Mesothelial cell of epicardium (in vitro differentiated cells): Measurements from ENCODE around the gene ARAP1. TPM values are rescaled to one million over a fixed set of nuclear protein-coding genes. Genes with fewer than 3 reads are reported as not detected.

ENCODE experiments used
- DNase-seq, 2 experiments: peaks; one replicate each; pipeline ENCODE4 v3.0.0; 2021; ENCODE audit warnings: low spot score in 2 of 2; ENCODE audit not compliant: unreplicated experiment in 2 of 2
- H3K27ac Mint-ChIP-seq: 2 replicates; pipeline ENCODE4 v1.8.0; 2021; ENCODE audit warnings: mixed read lengths
- H3K27me3 Mint-ChIP-seq: 2 replicates; pipeline ENCODE4 v1.8.0; 2021; ENCODE audit warnings: low read depth, mixed read lengths
- H3K36me3 Mint-ChIP-seq: 2 replicates; pipeline ENCODE4 v1.8.0; 2021; ENCODE audit warnings: mixed read lengths
- H3K4me1 Mint-ChIP-seq: 2 replicates; pipeline ENCODE4 v1.8.0; 2021; ENCODE audit warnings: mixed read lengths
- H3K4me3 Mint-ChIP-seq: 2 replicates; pipeline ENCODE4 v1.8.0; 2021; ENCODE audit warnings: mild to moderate bottlenecking, moderate library complexity, mixed read lengths
- H3K9me3 Mint-ChIP-seq: 2 replicates; pipeline ENCODE4 v1.8.0; 2021; ENCODE audit warnings: mixed read lengths
- CTCF ChIP-seq: fragments of 200-600 bp; sonication (generic); IDR thresholded peaks from one replicate; pipeline ENCODE4 v1.5.0; 2021; ENCODE audit warnings: antibody characterized with exemption; ENCODE audit not compliant: unreplicated experiment
- total RNA-seq: library from RNA; stranded (reverse); gene quantifications from 3 replicates; pipeline ENCODE4 v1.2.1, GENCODE V29; 2021

Gene ARAP1
- total RNA-seq, 1 donor from 2014 or later: 155 TPM

GRCh38 chr11:72652133-72652532, 100.1 kb downstream of the ARAP1 start:
- no peaks in the 10 kb centered on the region for H3K36me3 Mint-ChIP-seq
- peaks cover 15% of the 10 kb centered on the region for H3K4me1 Mint-ChIP-seq
- no peak for DNase-seq
- peaks cover 7% of the 10 kb centered on the region for H3K27me3 Mint-ChIP-seq
- H3K4me3 Mint-ChIP-seq: no peak overlapping the region
- H3K27ac Mint-ChIP-seq: no peak overlapping the region
- TF ChIP-seq CTCF: no peak
- H3K9me3 Mint-ChIP-seq: no peaks in the 10 kb centered on the region

GRCh38 chr11:72649215-72649976, 102.8 kb downstream of the ARAP1 start:
- no peak overlapping the region for H3K27ac Mint-ChIP-seq

GRCh38 chr11:72648384-72649136, 103.6 kb downstream of the ARAP1 start:
- no peak for DNase-seq
- Mint-ChIP-seq H3K36me3 (no peaks in the 10 kb centered on the region), H3K27me3 (peaks cover 17% of the 10 kb centered on the region), H3K9me3 (no peaks in the 10 kb centered on the region), H3K4me1 (peaks cover 8% of the 10 kb centered on the region), H3K27ac (no peak overlapping the region), H3K4me3 (no peak overlapping the region)
- no peak for TF ChIP-seq CTCF

More at GRCh38 chr11:72649215-72649976, 102.8 kb downstream of the ARAP1 start:
- Mint-ChIP-seq H3K36me3 (no peaks in the 10 kb centered on the region), H3K27me3 (peaks cover 10% of the 10 kb centered on the region), H3K4me3 (no peak overlapping the region), H3K9me3 (no peaks in the 10 kb centered on the region), H3K4me1 (peaks cover 4% of the 10 kb centered on the region)
- no peak for DNase-seq
- no peak for TF ChIP-seq CTCF

GRCh38 chr11:72647882-72648281, 104.3 kb downstream of the ARAP1 start:
- no peak for DNase-seq
- peaks cover 20% of the 10 kb centered on the region for H3K27me3 Mint-ChIP-seq
- H3K4me3 Mint-ChIP-seq: no peak overlapping the region
- H3K9me3 Mint-ChIP-seq: no peaks in the 10 kb centered on the region
- TF ChIP-seq CTCF: no peak
- no peak overlapping the region for H3K27ac Mint-ChIP-seq
- no peaks in the 10 kb centered on the region for H3K36me3 Mint-ChIP-seq
- H3K4me1 Mint-ChIP-seq: peaks cover 4% of the 10 kb centered on the region

GRCh38 chr11:72646472-72646871, 105.7 kb downstream of the ARAP1 start:
- peaks cover 4% of the 10 kb centered on the region for H3K4me1 Mint-ChIP-seq
- peaks cover 23% of the 10 kb centered on the region for H3K27me3 Mint-ChIP-seq
- TF ChIP-seq CTCF: no peak
- no peak overlapping the region for H3K27ac Mint-ChIP-seq
- DNase-seq: no peak
- H3K9me3 Mint-ChIP-seq: no peaks in the 10 kb centered on the region
- H3K4me3 Mint-ChIP-seq: no peak overlapping the region
- no peaks in the 10 kb centered on the region for H3K36me3 Mint-ChIP-seq
